PC-3 (cell line): ENCODE data around the gene RCE1. TPM values are rescaled to one million over a fixed set of nuclear protein-coding genes. Genes with fewer than 3 reads are reported as not detected.
A peak's percentile ranks its signal among the peaks of the same experiment; 100 is the strongest.

Experiments
- ATAC-seq: fragments of 200-7000 bp; cut with Tn5 transposase; 2 replicates; pipeline ENCODE4 v1.9.1; 2020; ENCODE audit warnings: mild to moderate bottlenecking, moderate library complexity
- BruUV-seq: library from RNA; stranded (reverse); fragments of 400-500 nt; replicated peaks from 2 replicates; lab custom pipeline; 2021; lab: Mats Ljungman, UMichigan
- CTCF ChIA-PET: fragments of 300-600 bp; sonication (Branson Sonifier 250); formaldehyde crosslinking; loops from one replicate; lab custom pipeline; 2022; ENCODE audit warnings: antibody characterized with exemption; lab: Charles Lee
- POLR2A ChIA-PET: fragments of 300-600 bp; sonication (Branson Sonifier 250); formaldehyde crosslinking; loops from one replicate; lab custom pipeline; 2022; ENCODE audit warnings: antibody characterized with exemption; ENCODE audit not compliant: unreplicated experiment; lab: Charles Lee
- DNase-seq: peaks from one replicate; pipeline ENCODE4 v3.0.0-alpha.2; 2015
- H2AFZ ChIP-seq: fragments of 300-600 bp; sonication (generic); 2 replicates; pipeline ENCODE4 v1.6.0; 2016; ENCODE audit warnings: antibody characterized with exemption, low read length
- H3F3A ChIP-seq: fragments of 300-600 bp; sonication (generic); one replicate; pipeline ENCODE4 v1.6.0; 2017; ENCODE audit warnings: antibody characterized with exemption, low read length, control low read depth, mild to moderate bottlenecking; ENCODE audit not compliant: unreplicated experiment
- H3K27ac ChIP-seq: fragments of 300-600 bp; sonication (generic); 2 replicates; pipeline ENCODE4 v1.5.1; 2016; ENCODE audit warnings: mild to moderate bottlenecking, low read length
- H3K27me3 ChIP-seq: fragments of 300-600 bp; sonication (generic); 2 replicates; pipeline ENCODE4 v1.6.1; 2016; ENCODE audit warnings: low read length, mixed read lengths
- H3K36me3 ChIP-seq: fragments of 300-600 bp; sonication (generic); 2 replicates; pipeline ENCODE4 v1.6.1; 2016; ENCODE audit warnings: low read depth, mixed run types, low read length, mixed read lengths
- H3K4me1 ChIP-seq: fragments of 300-600 bp; sonication (generic); 2 replicates; pipeline ENCODE4 v1.5.1; 2016; ENCODE audit warnings: low read length; ENCODE audit not compliant: insufficient read depth
- H3K4me2 ChIP-seq: fragments of 300-600 bp; sonication (generic); 2 replicates; pipeline ENCODE4 v1.6.0; 2016; ENCODE audit warnings: low read length
- H3K4me3 ChIP-seq: fragments of 300-600 bp; sonication (generic); 2 replicates; pipeline ENCODE4 v1.5.1; 2016; ENCODE audit warnings: mild to moderate bottlenecking, low read length, mixed read lengths
- H3K79me2 ChIP-seq: fragments of 300-600 bp; sonication (generic); 2 replicates; pipeline ENCODE4 v1.6.1; 2017; ENCODE audit warnings: low read length, mixed read lengths
- H3K9ac ChIP-seq: fragments of 300-600 bp; sonication (generic); 2 replicates; pipeline ENCODE4 v1.6.0; 2016; ENCODE audit warnings: mild to moderate bottlenecking, low read length
- H3K9me2 ChIP-seq: fragments of 300-600 bp; sonication (generic); replicated peaks from 2 replicates; pipeline ENCODE4 v1.6.1; 2016; ENCODE audit warnings: mixed run types, low read length, mixed read lengths
- H3K9me3 ChIP-seq: fragments of 300-600 bp; sonication (generic); 2 replicates; pipeline ENCODE4 v1.6.1; 2016; ENCODE audit warnings: low read length, mixed read lengths
- H4K20me1 ChIP-seq: fragments of 300-600 bp; sonication (generic); 2 replicates; pipeline ENCODE4 v1.6.1; 2016; ENCODE audit warnings: low read length, mixed read lengths
- CTCF ChIP-seq: fragments of 300-600 bp; sonication (generic); conservative IDR thresholded peaks from 2 replicates; pipeline ENCODE4 v1.5.1; 2017; ENCODE audit warnings: antibody characterized with exemption, low read depth, mild to moderate bottlenecking, low read length
- EZH2 ChIP-seq: fragments of 300-600 bp; sonication (generic); IDR thresholded peaks from one replicate; pipeline ENCODE4 v1.6.1; 2017; ENCODE audit warnings: antibody characterized with exemption, mild to moderate bottlenecking, low read length; ENCODE audit not compliant: unreplicated experiment
- EZH2phosphoT487 ChIP-seq: fragments of 300-600 bp; sonication (generic); IDR thresholded peaks from 2 replicates; pipeline ENCODE4 v1.6.1; 2018; ENCODE audit warnings: mild to moderate bottlenecking, antibody characterized with exemption, low read length, borderline replicate concordance
- intact Hi-C: fragments of 100-400 bp; cut with micrococcal nuclease; formaldehyde crosslinking; loops from 2 replicates; pipeline ENCODE4 v1.9.0; 2023
- total RNA-seq: library from RNA; depleted of rRNA; stranded (reverse); fragments of >200 nt; gene quantifications from 2 replicates; pipeline ENCODE4 v1.2.3, GENCODE V29; 2014

Gene RCE1
- total RNA-seq, 1 experiment from 2014 or later, result 70.4 TPM

- no peak overlapping the region for H3K9ac ChIP-seq
- H3K79me2 ChIP-seq, result no peaks in the 10 kb centered on the region
- CTCF ChIA-PET, result no interaction called here
- H3K4me2 ChIP-seq, result no peak overlapping the region
- intact Hi-C loops, result no loop called here
- no TSS peak for BruUV-seq
- no peaks in the 10 kb centered on the region for H4K20me1 ChIP-seq
- no peak overlapping the region for H3K27ac ChIP-seq
- H3F3A ChIP-seq, result no peaks in the 10 kb centered on the region
- TF ChIP-seq CTCF, result no peak
- no peak for TF ChIP-seq EZH2
- no peak for TF ChIP-seq EZH2phosphoT487
- H3K9me2 ChIP-seq, result no peaks in the 10 kb centered on the region
- H3K9me3 ChIP-seq, result no peaks in the 10 kb centered on the region
- DNase-seq, result no peak
- H3K36me3 ChIP-seq, result no peaks in the 10 kb centered on the region
- H3K4me3 ChIP-seq, result no peak overlapping the region
- H3K4me1 ChIP-seq, result peaks cover 7% of the 10 kb centered on the region
- 0 out of 2 replicates have a peak, but pooled peaks have one; percentile 4 for ATAC-seq
- H2AFZ ChIP-seq, result no peak overlapping the region
- POLR2A ChIA-PET, result no interaction called here
- H3K27me3 ChIP-seq, result no peaks in the 10 kb centered on the region
Measured at GRCh38 chr11:66864924-66865697, 21.9 kb downstream of the RCE1 start.

GRCh38 chr11:66866007-66866406, 22.8 kb downstream of the RCE1 start:
- Histone ChIP-seq H3K9me3 (no peaks in the 10 kb centered on the region), H3K4me1 (peaks cover 7% of the 10 kb centered on the region), H3K4me2 (no peak overlapping the region), H3K27me3 (no peaks in the 10 kb centered on the region), H3K4me3 (no peak overlapping the region), H4K20me1 (no peaks in the 10 kb centered on the region), H3K27ac (no peak overlapping the region), H2AFZ (no peak overlapping the region), H3K79me2 (no peaks in the 10 kb centered on the region), H3K36me3 (no peaks in the 10 kb centered on the region), H3K9ac (no peak overlapping the region), H3K9me2 (no peaks in the 10 kb centered on the region), H3F3A (no peaks in the 10 kb centered on the region)
- no peak for TF ChIP-seq EZH2
- TF ChIP-seq EZH2phosphoT487, result no peak
- TF ChIP-seq CTCF, result no peak
- ChIA-PET CTCF (no interaction called here), POLR2A (no interaction called here)
- DNase-seq (no peak), ATAC-seq (no peak)
- intact Hi-C loops, result no loop called here
- no TSS peak for BruUV-seq

GRCh38 chr11:66866511-66866986, 23.3 kb downstream of the RCE1 start:
- Histone ChIP-seq H3K27ac (no peak overlapping the region), H3K4me3 (no peak overlapping the region), H3K27me3 (no peaks in the 10 kb centered on the region), H2AFZ (no peak overlapping the region), H3F3A (no peaks in the 10 kb centered on the region), H3K9ac (no peak overlapping the region), H3K4me2 (no peak overlapping the region), H3K4me1 (peaks cover 7% of the 10 kb centered on the region), H3K9me3 (no peaks in the 10 kb centered on the region), H4K20me1 (no peaks in the 10 kb centered on the region), H3K79me2 (no peaks in the 10 kb centered on the region), H3K9me2 (no peaks in the 10 kb centered on the region), H3K36me3 (no peaks in the 10 kb centered on the region)
- no TSS peak for BruUV-seq
- ATAC-seq (no peak), DNase-seq (no peak)
- intact Hi-C loops, result no loop called here
- ChIA-PET POLR2A (no interaction called here), CTCF (no interaction called here)
- TF ChIP-seq EZH2 (no peak), EZH2phosphoT487 (no peak), CTCF (no peak)
